GM21619 (cell line): ENCODE data around the gene KNDC1.

Source experiments
- ATAC-seq: cut with Tn5 transposase; IDR thresholded peaks from one replicate; pipeline ENCODE4 v1.9.1; 2021; ENCODE audit not compliant: unreplicated experiment

Gene KNDC1

DNA sequence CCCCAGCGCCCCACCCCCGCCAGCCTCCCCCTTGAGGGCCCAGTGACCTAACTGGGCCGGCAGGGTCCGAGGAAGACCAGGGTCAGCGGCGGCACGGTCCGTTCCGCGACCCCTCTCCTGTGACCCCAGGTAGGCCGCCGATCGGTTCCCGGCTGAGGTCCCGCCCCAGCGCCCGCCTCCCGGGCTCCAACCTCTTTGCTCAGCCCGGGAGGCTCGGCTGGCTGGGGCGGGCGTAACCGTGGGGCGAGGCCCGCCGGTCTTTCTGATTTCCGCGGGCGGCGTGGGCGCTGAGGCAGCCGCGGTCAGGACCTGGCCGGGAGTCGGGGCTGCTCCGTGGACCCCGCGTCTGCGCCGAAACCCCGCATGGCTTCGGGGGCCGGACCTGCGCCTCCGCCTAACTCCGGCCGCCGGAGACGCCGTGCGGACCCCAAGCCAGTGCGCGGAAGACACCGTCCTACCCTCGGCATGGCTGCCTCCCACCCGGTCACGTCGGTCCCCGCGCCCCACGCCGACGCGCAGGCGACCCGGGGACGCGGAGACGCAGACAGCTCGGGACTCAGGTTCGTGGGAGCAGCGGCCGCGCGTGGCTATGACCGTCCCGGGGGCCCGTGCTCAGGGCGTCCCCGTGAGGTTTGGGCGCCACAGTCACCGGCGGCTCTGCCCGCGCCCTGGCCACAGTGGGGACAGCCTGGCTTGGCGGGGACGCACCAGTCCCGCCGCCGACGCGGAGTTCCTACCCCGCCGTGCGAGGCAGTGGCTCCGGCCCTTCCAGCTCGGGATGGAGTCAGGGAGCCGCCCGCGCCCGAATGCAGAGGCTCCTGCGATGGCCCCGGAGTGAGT is 76.6 kb downstream of the KNDC1 start:
- ATAC-seq: no peak

DNA sequence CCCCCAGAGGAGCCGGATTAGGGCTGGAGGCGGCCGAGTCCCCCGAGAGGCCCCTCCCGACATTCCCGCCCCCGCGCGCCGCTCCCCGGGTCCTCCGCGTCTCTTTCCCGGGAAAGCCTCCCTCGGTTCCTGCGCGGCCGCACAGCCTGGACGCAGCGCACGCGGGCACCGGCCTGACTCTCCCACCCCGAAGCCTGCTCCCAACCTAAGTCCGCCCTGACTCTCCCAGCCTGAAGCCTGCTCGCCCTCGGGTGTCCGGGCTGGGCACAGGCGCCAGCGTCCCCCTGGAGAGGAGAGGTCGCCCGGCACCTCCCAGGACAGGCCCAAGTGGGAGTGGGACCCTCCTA is 77.2 kb downstream of the KNDC1 start:
- ATAC-seq: no peak

DNA sequence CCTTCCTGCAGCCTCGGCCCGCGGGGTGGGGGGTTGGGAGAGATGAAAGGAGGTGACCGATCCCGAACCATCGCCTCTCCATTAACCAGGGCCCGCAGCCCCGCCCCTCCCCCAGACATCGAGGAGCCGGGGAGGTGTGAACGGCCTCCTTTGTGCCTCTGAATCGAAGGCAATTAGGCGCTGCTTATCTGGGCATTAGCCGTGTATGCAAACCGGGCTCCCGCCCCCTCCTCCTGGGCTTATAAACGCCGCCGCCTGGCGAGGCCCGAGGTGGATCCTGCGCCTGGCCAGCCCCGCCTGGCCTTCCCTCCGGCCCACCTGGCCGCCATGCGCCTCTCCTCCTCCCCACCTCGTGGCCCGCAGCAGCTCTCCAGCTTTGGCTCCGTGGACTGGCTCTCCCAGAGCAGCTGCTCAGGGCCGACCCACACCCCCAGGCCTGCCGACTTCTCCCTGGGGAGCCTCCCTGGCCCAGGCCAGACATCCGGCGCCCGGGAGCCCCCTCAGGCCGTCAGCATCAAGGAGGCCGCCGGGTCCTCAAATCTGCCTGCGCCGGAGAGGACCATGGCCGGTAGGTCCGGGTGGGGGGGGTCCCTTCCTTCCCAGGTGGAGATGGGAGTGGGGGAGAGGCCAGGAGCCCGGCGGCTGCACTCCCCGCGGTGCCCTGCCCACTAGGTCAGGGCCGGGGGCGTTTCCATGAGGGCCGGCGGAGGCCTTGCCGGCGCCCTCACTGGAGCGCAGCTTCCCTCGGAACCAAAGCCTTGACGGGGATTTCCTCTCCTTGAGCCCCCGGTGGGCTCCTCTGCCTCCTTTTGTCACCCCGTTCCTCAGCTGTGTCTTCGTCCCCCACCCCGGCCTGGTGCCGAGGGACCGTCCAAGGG is 77.8 kb downstream of the KNDC1 start, which contains the start of gene VENTX:
Gene VENTX, plus strand, starts transcription at position 268 of the 878 bp plus-strand sequence. Its CDS starts 60 bp downstream, at position 328.
- ATAC-seq: no peak

DNA sequence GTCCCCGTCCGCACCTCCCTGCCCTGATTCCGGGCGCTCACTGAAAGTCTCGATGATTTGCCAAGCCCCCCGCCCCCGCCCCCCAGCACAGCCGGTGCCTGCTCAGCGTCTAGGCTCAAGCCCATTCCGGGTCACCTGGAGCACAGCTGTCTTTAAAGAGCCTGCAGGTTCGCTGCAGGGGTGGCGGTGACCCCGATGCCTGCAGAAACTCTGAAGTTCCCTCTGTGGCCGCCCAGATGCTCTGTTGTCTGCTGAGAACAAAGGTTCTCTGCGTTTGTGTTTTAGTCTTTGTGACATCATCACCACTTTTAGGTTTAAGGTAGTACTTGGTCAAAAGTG is 78.4 kb downstream of the KNDC1 start:
- no peak for ATAC-seq

DNA sequence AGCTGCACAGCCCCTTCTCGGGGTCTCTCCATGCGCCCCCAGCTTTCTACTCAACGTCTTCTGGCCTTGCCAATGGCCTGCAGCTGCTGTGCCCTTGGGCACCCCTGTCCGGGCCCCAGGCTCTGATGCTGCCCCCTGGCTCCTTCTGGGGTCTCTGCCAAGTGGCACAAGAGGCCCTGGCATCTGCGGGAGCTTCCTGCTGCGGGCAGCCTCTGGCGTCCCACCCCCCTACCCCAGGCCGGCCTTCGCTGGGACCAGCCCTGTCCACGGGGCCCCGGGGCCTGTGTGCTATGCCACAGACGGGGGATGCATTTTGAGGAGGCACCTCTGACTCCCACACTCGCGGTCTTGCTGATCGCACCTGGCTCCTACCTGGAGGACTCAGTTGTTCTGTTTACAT is 80.0 kb downstream of the KNDC1 start:
- ATAC-seq: no peak

DNA sequence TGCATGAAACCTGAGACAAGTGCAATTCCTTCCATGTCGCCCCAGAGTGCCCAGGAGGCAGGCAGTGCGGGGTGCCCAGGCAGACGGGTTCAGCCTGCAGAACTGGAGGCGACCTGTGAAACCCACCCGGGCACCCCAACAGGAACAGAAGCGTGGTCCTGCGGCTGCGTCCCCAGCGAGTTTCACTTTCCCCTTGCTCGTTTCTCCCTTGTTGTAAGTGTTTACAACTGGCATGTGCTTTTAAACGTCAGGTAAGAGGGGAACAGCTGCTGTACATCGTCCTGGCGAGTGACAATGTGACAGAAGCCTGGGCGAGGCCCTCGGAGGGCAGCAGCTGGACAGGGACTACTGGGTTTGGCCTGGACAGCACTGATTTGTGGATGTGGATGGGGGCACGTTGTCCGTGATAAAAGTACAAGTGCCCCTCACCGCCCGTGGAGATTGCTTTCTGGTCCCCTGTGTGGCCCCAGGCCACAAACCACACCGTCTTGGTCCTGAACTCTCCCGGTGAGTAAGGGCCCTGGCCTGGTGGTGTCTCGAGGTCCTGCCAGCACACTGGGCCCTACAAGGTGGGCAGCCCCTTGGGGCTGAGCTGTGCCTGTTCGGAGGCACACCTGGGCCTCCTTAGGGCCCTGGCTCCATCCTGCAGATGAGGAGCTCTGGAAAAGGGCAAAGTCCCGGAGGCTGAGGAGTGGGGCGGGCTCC is 81.6 kb downstream of the KNDC1 start:
- ATAC-seq: peak; percentile 64

DNA sequence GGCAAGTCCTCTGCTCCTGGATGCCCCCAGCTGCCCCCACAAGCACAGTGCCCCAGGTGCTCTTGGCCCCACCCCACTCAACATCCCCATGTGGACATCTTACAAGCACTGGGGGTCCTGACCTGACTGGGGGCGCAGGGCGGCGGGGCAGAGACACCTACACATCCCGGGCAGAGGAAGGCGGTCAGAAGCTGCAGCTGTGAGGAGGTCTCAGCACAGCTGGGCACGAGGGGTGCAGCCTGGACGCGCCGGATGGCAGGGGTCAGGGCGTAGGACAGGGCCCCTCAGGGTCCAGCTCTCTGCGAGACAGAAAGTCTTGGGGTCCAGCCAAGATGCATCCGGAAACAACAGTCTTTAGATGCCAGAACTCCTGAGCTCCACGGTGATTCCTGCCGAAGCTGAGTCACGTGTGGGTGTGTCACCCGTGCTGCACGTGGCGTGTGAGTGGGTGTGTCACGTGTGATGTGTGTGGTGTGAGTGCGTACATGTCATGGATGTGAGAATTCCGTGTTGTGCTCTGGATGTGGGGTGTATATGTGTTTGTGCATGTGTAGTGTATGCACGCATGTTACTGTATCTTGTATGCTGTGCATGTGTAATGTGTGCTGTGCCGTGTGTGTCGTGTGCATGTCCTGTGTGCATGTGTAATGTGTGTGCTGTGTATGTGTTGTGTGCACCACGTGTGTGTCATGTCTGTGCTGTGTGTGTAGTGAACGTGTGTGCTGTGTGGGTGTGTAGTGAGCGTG is 82.8 kb downstream of the KNDC1 start:
- ATAC-seq: no peak

DNA sequence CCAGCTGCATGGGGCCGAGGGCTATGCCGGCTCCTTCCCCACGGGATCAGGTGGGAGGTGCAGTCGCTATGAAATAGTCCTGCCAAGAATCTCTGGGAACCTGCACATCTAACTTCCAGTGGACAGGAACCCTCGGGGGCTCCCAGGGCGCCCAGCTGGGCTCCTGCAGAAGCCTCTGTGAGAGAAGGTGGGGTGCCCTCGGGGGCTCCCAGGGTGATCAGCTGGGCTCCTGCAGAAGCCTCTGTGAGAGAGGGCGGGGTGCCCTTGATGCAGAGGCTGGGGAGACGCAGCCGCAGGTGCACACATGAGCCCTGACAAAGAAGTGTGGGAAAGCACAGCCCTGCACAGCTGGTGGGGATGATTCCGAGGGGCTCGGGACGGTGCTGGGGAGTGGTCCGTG is 83.6 kb downstream of the KNDC1 start:
- no peak for ATAC-seq

DNA sequence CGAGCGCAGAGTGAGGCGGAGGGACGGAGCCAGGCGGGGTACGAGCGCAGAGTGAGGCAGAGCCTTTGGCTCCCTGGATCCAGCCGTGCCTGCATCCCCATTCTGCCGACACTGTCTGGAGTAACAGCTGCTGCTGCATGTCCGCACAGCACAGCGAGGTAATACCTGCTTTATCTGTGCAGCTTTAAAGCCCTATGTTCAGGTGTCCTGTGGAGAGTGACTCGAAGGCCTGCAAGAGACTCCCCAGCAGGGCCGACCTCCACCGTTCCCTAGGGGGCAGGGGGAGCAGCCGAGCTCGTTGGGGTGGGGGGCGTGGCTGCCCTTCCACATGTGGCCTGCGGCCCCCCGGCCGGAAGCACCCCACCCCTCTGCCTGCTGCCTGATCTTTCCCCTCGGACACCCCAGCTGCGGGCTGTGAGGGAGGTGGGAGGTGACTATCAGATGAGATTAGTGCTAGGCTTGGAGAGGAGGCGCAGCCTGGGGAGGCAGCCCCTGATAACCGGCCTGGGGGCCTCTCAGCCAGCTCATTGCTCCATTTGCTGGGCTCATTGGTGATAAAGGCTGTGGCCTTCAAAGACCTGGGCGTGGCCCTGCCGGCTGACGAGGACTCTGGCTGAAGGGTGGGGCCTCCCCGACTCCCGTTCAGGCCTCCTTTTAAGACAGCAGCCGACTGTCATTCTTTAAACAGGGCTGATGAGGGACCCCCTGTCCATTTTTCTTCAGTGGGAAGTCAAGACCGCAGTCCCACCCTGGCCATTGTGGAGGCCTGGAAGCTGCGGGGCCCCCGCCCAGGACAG is 85.6 kb downstream of the KNDC1 start:
- ATAC-seq: no peak

DNA sequence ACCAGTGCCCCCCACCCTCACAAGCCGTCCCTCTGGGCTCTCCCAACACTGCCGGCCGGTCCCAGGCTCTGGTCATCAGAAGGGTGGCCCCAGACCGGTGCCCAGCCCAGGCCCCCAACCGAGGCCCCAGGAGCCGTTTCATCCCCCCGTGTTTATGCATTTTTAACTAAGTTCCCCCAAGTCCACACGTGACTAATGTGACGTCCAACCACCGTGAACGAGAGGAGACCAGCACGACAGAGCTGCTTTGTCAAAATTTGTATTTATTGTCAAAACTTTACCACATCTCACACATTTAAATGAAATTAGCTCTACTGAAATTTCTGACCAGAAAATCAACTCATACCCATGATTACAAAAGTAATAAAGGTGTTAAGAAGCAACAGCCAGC is 86.2 kb downstream of the KNDC1 start:
- ATAC-seq: no peak

DNA sequence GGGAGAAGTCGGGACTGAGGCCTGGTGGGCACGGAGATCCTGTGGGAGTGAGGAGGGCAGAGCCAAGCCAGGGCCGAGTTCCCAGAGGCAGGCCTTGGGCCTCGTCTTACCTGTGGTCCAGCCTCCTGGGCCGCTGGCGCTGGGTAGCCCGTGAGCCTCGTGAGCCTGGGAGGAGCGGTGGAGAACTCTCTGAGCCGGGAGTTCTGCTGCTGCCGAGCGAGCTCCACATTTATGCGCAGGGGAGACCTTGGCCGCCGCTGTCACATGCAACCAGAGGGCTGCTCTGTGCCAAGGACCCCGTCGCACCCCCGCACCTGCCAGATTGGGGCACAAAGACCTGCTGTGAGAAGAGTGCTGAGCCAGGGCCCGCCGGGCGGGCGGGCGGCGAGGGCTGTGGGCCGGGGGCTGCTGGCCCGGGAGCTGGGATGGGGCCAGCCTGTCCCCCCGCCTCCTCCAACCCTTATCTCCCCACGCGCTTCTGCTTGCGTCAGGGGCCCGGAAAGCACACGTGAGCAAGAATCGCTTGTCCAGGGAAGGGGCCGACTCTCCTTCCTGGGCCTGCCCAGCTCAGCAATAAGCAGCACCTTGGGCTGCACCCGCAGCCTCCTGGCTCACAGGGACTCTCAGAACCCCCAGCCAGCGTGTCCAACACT is 87.8 kb downstream of the KNDC1 start:
- no peak for ATAC-seq

DNA sequence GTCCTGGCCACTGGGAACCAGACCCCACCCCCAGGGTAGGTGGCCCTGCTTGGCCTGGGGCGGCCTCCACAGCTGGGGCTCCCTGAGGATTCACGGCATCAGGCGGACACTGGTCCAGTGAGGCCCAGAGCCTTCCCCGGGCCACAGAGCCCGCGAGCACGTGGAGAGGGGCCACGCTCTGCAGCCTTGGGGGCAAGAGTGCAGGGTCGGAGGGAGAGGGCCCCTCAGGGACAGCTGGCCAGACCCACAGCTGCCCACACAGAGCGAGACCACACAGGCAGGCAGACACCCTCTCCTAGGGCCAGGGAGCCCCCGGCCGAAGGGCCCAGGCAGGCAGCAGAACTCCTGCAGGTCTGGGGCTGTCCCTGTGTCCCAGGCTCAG is 88.3 kb downstream of the KNDC1 start:
- ATAC-seq: no peak

DNA sequence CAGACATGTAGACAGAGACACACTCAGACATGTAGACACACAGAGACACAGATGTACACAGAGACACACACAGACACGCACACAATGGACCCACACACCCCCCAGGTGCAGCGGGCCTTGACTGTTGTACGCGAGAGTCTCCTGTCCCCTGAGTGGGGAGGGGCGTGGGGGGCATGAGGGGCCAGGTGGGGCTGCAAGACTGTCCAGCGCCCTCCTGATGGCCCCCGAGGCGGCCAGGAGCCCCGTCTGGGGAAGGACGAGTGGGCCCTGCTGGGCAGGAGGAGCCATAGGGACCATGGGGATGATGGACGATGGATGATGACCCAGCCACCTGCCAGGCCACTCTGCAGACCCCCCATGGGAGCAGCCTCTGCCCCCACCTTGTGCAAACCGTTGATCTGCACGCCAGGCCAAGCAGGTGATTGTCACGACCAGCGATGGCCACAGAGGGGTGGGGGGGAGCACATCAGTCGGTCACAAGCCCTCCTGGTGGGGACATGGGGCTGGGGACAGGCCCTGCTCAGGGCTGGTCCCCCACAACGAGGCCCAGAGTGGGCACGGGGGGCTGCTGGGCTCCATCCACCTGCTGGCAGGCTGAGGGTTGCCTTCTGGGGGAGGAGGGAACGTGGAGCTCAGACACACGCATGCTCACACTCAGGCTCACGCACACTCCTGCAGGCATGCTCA is 89.2 kb downstream of the KNDC1 start:
- no peak for ATAC-seq

DNA sequence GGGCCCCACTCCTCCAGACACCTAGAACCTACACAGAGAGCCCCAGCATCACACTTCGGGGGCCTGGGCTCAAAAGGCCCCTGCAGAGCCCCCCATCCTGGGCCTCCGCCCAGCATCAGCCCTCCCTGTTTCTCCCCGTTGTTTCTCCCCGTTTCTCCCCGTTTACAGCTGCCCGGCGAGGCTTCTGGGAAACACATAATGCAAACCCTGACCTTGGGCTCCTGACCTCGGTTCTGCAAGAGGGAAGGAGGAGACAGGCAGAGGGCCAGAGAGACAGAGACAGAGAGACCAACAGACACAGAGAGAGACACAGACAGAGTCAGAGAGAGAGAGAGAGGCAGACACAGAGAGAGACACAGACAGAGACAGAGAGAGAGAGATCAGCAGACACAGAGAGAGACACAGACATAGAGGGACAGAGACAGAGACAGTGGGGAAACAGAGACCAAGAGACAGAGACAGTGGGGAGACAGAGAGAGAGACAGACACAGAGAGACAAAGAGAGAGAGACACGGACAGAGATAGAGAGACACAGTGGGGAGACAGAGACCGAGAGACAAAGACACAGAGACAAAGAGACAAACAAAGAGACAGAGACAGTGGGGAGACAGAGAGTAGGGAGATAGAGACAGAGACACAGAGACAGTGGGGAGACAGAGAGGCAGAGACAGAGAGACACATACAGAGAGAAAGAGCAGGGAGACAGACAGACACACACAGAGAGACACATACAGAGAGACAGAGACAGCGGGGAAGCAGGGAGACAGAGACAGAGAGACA is 90.1 kb downstream of the KNDC1 start:
- ATAC-seq: no peak

DNA sequence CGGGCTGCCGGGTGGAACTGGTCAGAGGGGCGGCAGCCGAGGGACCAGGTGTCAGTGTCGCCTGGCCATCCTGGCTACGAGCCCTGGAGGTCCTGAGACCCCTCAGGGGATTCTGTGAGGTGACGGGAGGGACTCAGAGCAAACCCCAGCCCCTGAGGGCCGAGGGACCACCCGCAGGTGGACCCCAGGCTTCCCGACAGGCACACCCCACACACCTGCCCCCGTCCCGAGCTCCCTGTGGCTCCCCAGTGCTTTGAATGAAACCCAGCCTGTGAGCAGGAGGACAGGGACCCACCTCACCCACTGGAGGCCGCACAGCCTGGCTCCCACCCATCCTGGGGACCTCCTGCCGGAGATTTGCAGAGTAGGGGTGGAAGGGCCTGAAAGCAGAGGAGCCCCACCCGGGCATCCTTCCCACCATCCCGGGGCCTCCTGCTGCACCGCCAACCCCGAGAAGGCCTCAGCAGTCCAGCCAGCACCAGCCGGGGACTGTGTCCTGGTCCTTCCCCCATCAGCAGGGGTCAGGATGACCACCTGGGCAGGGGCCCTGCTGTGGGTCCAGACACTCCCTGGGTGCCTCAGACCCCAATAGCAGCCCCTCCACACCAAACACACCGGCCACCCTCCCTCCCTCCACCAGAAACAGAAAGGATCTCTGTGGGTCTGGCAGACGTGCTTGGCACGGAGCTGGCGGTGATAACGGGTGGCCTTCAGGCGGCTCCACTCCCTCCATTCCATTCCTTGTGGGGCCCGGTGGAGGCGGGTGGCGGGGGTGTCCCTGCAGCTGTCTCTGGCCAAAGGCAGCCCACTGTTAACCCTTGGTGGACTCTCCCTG is 91.6 kb downstream of the KNDC1 start:
- no peak for ATAC-seq

DNA sequence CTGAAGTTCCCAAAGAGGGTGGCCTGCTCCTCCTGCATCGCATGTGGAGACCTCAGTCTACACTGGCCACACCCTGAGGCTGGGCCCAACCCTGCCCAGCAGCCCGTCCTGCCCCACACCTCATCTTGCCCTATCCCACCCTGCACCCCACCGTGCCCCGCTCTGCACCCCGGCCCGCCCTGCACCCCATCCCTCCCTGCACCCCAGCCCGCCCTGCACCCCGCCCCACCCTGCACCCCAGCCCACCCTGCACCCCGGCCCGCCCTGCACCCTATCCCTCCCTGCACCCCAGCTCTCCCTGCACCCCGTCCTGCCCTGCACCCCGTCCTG is 92.2 kb downstream of the KNDC1 start:
- no peak for ATAC-seq

DNA sequence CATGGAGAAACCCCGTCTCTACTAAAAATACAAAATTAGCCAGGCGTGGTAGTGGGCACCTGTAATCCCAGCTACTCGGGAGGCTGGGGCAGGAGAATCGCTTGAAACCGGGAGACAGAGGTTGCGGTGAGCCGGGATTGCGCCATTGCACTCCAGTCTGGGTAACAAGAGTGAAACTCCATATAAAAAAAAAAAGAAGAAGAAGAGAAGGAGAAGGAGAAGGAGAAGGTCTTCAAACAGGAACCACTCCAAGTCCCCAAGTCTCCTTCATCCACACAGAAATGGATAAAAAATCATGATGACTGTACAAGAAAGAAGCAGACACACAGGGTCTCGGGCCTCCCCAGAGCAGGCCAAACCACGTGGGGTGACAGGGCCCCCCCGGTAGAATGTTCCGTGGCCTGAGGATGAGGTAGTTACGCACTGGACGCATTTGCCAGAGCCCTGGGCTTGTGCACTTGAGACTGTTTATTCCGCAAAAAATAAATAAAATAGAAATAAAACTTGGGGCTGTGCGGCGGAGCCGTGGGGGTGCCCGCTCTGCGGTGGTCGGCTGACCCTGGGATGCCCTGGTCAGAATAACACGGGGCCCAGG is 93.4 kb downstream of the KNDC1 start:
- no peak for ATAC-seq
